Thoracic aorta (tissue), 2 donors: ENCODE measurements around the gene SS18L1. TPM values are rescaled to one million over a fixed set of nuclear protein-coding genes. Genes with fewer than 3 reads are reported as not detected.

Source experiments
- ATAC-seq: fragments of 150-250 bp; one replicate; pipeline ENCODE4 v1.8.0; 2017; ENCODE audit warnings: low read depth; ENCODE audit not compliant: insufficient number of reproducible peaks, low FRiP score
- DNase-seq: peaks from one replicate; pipeline ENCODE4 v3.0.0-alpha.2; 2020; ENCODE audit warnings: low spot score
- H3K27ac ChIP-seq, 2 donors: fragments of 200-600 bp; sonication (generic); 1 replicate in 1 of 2; 2 replicates in 1 of 2; pipeline ENCODE4 v1.5.1; 2016; ENCODE audit warnings: mild to moderate bottlenecking in 2 of 2, moderate library complexity in 2 of 2
- H3K27me3 ChIP-seq: fragments of 200-600 bp; sonication (generic); replicated peaks from 2 replicates; pipeline ENCODE4 v1.6.0; 2016; ENCODE audit warnings: mild to moderate bottlenecking; ENCODE audit not compliant: insufficient read depth
- H3K36me3 ChIP-seq: fragments of 200-600 bp; sonication (generic); one replicate; pipeline ENCODE4 v1.5.1; 2016
- H3K4me1 ChIP-seq, 2 donors: fragments of 200-600 bp; sonication (generic); 1 replicate in 1 of 2; 2 replicates in 1 of 2; pipeline versions ENCODE4 v1.5.1 to v1.6.0; 2016; ENCODE audit warnings: low read depth in 2 of 2, mild to moderate bottlenecking in 1 of 2; ENCODE audit not compliant: control insufficient read depth in 1 of 2
- H3K4me3 ChIP-seq: fragments of 200-600 bp; sonication (generic); 2 replicates; pipeline ENCODE4 v1.5.1; 2016; ENCODE audit warnings: mild to moderate bottlenecking
- H3K9me3 ChIP-seq: fragments of 200-600 bp; sonication (generic); 2 replicates; pipeline ENCODE4 v1.5.1; 2016
- CTCF ChIP-seq: fragments of 200-600 bp; sonication (generic); IDR thresholded peaks from one replicate; pipeline ENCODE4 v1.5.1; 2019; ENCODE audit warnings: antibody characterized with exemption
- total RNA-seq, 2 donors: library from RNA; depleted of rRNA; stranded (reverse); fragments of >200 nt; gene quantifications; one replicate each; pipeline versions ENCODE4 v1.1.0 to v1.2.3, GENCODE V29; 2016

The SS18L1 gene
- total RNA-seq, 2 donors from 2014 or later, result 10.7 to 21.7 TPM

- no peaks in the 10 kb centered on the region for H3K9me3 ChIP-seq
- no peak overlapping the region for H3K4me3 ChIP-seq
- peaks cover 18% of the 10 kb centered on the region for H3K27me3 ChIP-seq
- H3K36me3 ChIP-seq, result no peaks in the 10 kb centered on the region
- TF ChIP-seq CTCF, result no peak
- ATAC-seq (no peak), DNase-seq (no peak)
- H3K27ac ChIP-seq, result no peak overlapping the region
- H3K4me1 ChIP-seq, result peaks cover 9 to 10% of the 10 kb centered on the region in 2 donors
Measured at GRCh38 chr20:62224113-62224855, 80.7 kb downstream of the SS18L1 start.

- Histone ChIP-seq H3K4me1 (peaks cover 5 to 7% of the 10 kb centered on the region in 2 donors), H3K27ac (no peak overlapping the region), H3K9me3 (no peaks in the 10 kb centered on the region), H3K27me3 (peaks cover 16% of the 10 kb centered on the region), H3K4me3 (no peak overlapping the region), H3K36me3 (no peaks in the 10 kb centered on the region)
- ATAC-seq (no peak), DNase-seq (no peak)
- no peak for TF ChIP-seq CTCF
Measured at GRCh38 chr20:62225026-62225425, 81.5 kb downstream of the SS18L1 start.

GRCh38 chr20:62225820-62226635, 82.5 kb downstream of the SS18L1 start:
- DNase-seq, result no peak
- Histone ChIP-seq H3K27me3 (peaks cover 9% of the 10 kb centered on the region), H3K4me1 (no peaks in the 10 kb centered on the region), H3K4me3 (no peak overlapping the region), H3K9me3 (no peaks in the 10 kb centered on the region), H3K27ac (no peak overlapping the region), H3K36me3 (no peaks in the 10 kb centered on the region)
- no peak for ATAC-seq
- no peak for TF ChIP-seq CTCF

- ATAC-seq, result no peak
- no peaks in the 10 kb centered on the region for H3K27me3 ChIP-seq
- no peaks in the 10 kb centered on the region for H3K4me1 ChIP-seq
- no peaks in the 10 kb centered on the region for H3K36me3 ChIP-seq
- H3K9me3 ChIP-seq, result no peaks in the 10 kb centered on the region
- H3K27ac ChIP-seq, result no peak overlapping the region
- no peak for DNase-seq
- no peak for TF ChIP-seq CTCF
- H3K4me3 ChIP-seq, result no peak overlapping the region
Measured at GRCh38 chr20:62226707-62227590, 83.4 kb downstream of the SS18L1 start.
